Gastrocnemius medialis (tissue), 4 donors: ENCODE measurements around the gene MAP3K12.

Experiments used
- CTCF ChIP-seq, 5 experiments: fragments of 450-650 bp in 3 of 5; fragments of 200-600 bp in 2 of 5; sonication (generic) in 2 of 5; IDR thresholded peaks in 4 of 5; conservative IDR thresholded peaks in 1 of 5; 1 replicate in 4 of 5; 2 replicates in 1 of 5; pipeline ENCODE4 v1.5.1; 2016 to 2019; ENCODE audit warnings: antibody characterized with exemption in 5 of 5, mild to moderate bottlenecking in 3 of 5, moderate library complexity in 3 of 5
- POLR2A ChIP-seq, 2 donors: fragments of 450-650 bp; IDR thresholded peaks; one replicate each; pipeline ENCODE4 v1.6.1; 2017; ENCODE audit warnings: antibody characterized with exemption in 2 of 2, mild to moderate bottlenecking in 2 of 2, moderate library complexity in 2 of 2

- TF ChIP-seq CTCF (IDR thresholded peaks at IDR 0.05 in 4 of 5, conservative IDR thresholded peaks at IDR 0.05 in 1 of 5) (no peak), POLR2A (IDR thresholded peaks at IDR 0.05) (no peak)
These were observed 1.0 kb downstream of the MAP3K12 start for GRCh38 chr12:53498235-53498630.
